AML-193 (cell line): Measurements from ENCODE around the gene JAK2.

Source experiments
- DNase-seq, 2 experiments: peaks; one replicate each; lab custom pipeline; 2025; lab: John Stamatoyannopoulos, UW

JAK2 gene

DNA sequence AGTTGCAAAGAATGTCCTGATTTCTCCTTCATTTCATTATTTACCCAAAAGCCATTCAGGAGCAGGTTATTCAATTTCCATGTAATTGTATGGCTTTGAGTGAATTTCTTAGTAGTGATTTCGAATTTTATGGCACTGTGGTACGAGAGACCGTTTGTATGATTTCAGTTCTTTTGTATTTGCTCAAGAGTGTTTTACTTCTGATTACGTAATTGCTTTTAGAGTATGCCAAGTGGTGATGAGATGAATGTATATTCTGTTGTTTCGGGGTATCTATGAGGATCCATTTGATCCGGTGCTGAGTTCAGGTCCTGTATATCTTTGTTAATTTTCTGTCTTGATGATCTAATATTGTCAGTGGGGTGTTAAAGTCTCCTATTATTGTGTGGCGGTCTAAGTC, 159.1 kb downstream of the JAK2 start:
- DNase-seq: no peak

DNA sequence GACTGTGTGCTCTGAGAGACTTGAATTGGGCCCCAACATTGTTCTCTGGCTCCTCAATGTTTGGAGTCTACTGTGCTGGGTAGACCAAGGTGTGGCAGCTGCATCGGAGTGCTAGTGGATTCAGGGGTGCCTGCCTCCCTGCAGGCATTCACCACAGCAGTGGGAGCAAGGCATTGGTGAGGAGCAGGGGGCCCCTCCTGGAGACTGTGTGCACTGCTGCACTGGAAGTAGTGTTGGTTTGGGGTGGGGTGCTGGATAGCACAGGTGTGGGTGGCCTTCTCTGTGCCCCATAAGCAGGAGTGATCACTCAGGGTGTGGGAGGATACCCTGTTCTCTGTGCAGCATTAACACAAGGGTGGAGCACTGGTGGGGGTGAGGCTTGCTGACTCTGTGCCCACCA, 161.2 kb downstream of the JAK2 start:
- DNase-seq: no peak
